Measurements from ENCODE around the gene TEK. TPM values are rescaled to one million over a fixed set of nuclear protein-coding genes. Genes with fewer than 3 reads are reported as not detected.
"Not testable (repeated sequence)": the region's sequence is repeated elsewhere in the genome, so short reads cannot be mapped to it uniquely, and the experiment has no call there.

Gene TEK
- total RNA-seq, 4 donors from 2014 or later, result 4.4 to 25.3 (median 13.2) TPM

GRCh38 chr9:27090231-27090630 is 18.8 kb upstream of the TEK start:
- H3K36me3 ChIP-seq, result no peaks in the 10 kb centered on the region
- H3K9me3 ChIP-seq, result no peaks in the 10 kb centered on the region
- ATAC-seq, result no peak
- H3K27ac ChIP-seq, result no peak overlapping the region
- H3K27me3 ChIP-seq, result no peaks in the 10 kb centered on the region
- TF ChIP-seq, protein P1, sequence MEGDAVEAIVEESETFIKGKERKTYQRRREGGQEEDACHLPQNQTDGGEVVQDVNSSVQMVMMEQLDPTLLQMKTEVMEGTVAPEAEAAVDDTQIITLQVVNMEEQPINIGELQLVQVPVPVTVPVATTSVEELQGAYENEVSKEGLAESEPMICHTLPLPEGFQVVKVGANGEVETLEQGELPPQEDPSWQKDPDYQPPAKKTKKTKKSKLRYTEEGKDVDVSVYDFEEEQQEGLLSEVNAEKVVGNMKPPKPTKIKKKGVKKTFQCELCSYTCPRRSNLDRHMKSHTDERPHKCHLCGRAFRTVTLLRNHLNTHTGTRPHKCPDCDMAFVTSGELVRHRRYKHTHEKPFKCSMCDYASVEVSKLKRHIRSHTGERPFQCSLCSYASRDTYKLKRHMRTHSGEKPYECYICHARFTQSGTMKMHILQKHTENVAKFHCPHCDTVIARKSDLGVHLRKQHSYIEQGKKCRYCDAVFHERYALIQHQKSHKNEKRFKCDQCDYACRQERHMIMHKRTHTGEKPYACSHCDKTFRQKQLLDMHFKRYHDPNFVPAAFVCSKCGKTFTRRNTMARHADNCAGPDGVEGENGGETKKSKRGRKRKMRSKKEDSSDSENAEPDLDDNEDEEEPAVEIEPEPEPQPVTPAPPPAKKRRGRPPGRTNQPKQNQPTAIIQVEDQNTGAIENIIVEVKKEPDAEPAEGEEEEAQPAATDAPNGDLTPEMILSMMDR (IDR thresholded peaks at IDR 0.05), result no peak
- TF ChIP-seq EP300 (IDR thresholded peaks at IDR 0.05) (no peak), POLR2AphosphoS5 (IDR thresholded peaks at IDR 0.05) (no peak), POLR2A (IDR thresholded peaks at IDR 0.05) (no peak)
- H3K4me3 ChIP-seq, result no peak overlapping the region
- peaks cover 0 to 9% (median 0%) of the 10 kb centered on the region in 3 donors for H3K4me1 ChIP-seq

DNA sequence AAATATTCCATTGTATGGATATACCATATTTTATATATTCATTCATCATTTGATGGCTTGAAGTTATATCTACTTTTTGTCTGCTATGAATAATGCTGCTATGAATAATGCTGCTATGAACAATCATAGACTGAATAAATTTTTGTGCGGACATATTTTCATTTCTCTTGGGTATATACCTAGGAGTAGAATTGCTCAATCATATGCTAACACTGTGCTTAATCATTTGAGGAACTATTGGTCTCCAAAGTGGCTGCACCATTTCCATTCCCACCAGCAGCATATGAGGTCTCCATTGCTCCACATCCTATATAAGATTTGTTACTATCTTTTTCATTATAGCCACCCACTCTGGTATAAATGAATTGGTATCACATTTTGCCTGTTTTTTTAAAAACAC is 18.3 kb upstream of the TEK start:
- ATAC-seq, result no peak
- 100% methylated on average over 1 of the region's 1 CpG for WGBS, 2 donors (ENCODE audit: low coverage in 1 of 2)
- H3K36me3 ChIP-seq, result no peaks in the 10 kb centered on the region
- no peak overlapping the region for H3K27ac ChIP-seq
- H3K27me3 ChIP-seq, result no peaks in the 10 kb centered on the region
- peaks cover 0 to 9% (median 0%) of the 10 kb centered on the region in 3 donors for H3K4me1 ChIP-seq
- H3K9me3 ChIP-seq, result no peaks in the 10 kb centered on the region
- no peak overlapping the region for H3K4me3 ChIP-seq
- TF ChIP-seq POLR2AphosphoS5 (IDR thresholded peaks at IDR 0.05) (no peak), POLR2A (IDR thresholded peaks at IDR 0.05) (no peak), EP300 (IDR thresholded peaks at IDR 0.05) (no peak)
- TF ChIP-seq, protein P1 (IDR thresholded peaks at IDR 0.05), result no peak

GRCh38 chr9:27092496-27092895 is 16.5 kb upstream of the TEK start:
- not testable (repeated sequence) for H3K4me3 ChIP-seq, H3K27me3 ChIP-seq, H3K4me1 ChIP-seq, H3K36me3 ChIP-seq, ATAC-seq, H3K9me3 ChIP-seq, H3K27ac ChIP-seq
- 79 to 100% methylated on average over 3 of the region's 27 CpGs for WGBS, 2 donors (ENCODE audit: low coverage in 1 of 2)

DNA sequence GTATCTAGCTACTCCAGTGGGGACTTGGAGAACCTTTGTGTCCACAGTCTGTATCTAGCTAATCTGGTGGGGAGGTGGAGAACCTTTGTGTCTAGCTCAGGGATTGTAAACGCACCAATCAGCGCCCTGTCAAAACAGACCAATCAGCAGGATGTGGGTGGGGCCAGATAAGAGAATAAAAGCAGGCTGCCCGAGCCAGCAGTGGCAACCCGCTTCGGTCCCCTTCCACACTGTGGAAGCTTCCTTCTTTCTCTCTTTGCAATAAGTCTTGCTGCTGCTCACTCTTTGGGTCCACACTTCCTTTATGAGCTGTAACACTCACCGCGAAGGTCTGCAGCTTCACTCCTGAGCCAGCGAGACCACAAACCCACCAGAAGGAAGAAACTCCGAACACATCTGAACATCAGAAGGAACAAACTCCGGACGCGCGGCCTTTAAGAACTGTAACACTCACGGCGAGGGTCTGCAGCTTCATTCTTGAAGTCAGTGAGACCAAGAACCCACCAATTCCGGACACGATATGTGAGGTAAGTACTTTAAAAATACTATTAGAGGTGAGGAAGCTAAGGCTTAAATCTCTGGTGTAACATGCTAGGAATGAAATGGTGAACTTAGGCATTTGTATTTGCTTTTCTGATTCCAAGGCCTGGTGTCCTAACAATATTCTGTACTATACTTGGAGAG is 15.5 kb upstream of the TEK start:
- not testable (repeated sequence) for ATAC-seq, H3K4me1 ChIP-seq

DNA sequence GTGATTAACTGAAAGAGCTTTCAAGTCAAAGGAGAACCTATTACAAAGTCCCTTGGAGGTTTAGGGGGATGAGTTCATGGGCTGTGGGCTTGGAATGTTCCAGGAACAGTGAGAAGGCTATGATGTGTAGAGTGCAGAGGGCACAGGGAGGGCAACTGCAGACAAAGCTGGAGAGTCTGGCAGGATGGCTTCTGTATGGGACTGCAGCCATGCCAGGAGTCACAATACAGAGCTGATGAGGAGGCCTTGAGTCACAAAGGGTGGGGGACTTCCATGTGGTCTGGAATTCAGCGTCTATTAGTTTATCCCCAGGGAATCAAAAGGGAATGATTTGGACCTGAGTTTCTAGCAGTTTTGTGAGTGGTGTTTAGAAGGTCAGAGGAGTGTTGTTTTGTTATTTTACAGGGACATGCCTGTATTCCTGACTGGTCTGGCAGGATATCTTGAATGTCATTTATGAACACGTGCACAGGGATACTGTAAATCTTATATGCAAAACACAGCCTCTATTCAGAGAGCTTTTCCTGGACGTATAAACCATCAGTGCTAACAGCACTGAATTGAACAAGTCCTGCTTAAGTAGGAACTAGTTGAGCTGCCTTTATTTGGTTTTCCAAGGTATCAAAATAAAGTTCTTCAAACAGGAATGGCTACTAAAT is 14.3 kb upstream of the TEK start:
- ATAC-seq, result no peak

More for the DNA sequence above, 15.5 kb upstream of the TEK start:
- H3K27me3 ChIP-seq, H3K4me3 ChIP-seq, H3K27ac ChIP-seq, H3K9me3 ChIP-seq, H3K36me3 ChIP-seq: not testable (repeated sequence)
- WGBS, 2 donors (ENCODE audit: low coverage in 1 of 2), result 88 to 100% methylated on average over 2 to 11 of the region's 17 CpGs

More for the DNA sequence above, 14.3 kb upstream of the TEK start:
- no peaks in the 10 kb centered on the region for H3K4me1 ChIP-seq
- no peaks in the 10 kb centered on the region for H3K36me3 ChIP-seq
- no peak overlapping the region for H3K4me3 ChIP-seq
- 29 to 32% methylated on average over 3 of the region's 3 CpGs for WGBS, 2 donors (ENCODE audit: low coverage in 1 of 2)
- no peak overlapping the region for H3K27ac ChIP-seq
- H3K27me3 ChIP-seq, result no peaks in the 10 kb centered on the region
- no peaks in the 10 kb centered on the region for H3K9me3 ChIP-seq
- no peak for TF ChIP-seq EP300 (IDR thresholded peaks at IDR 0.05)
- TF ChIP-seq, protein P1 (IDR thresholded peaks at IDR 0.05), result no peak
- no peak for TF ChIP-seq POLR2AphosphoS5 (IDR thresholded peaks at IDR 0.05)
- TF ChIP-seq POLR2A (IDR thresholded peaks at IDR 0.05), result no peak
